ENCODE measurements around the gene SERTAD3. TPM values are rescaled to one million over a fixed set of nuclear protein-coding genes. Genes with fewer than 3 reads are reported as not detected.
A peak's percentile ranks its signal among the peaks of the same experiment; 100 is the strongest.
"Not testable (repeated sequence)": the region's sequence is repeated elsewhere in the genome, so short reads cannot be mapped to it uniquely, and the experiment has no call there.

Gene SERTAD3
- total RNA-seq, 1 donor from 2014 or later, result 22.7 TPM

GRCh38 chr19:40433391-40434216 is 10.5 kb downstream of the SERTAD3 start:
- peak; percentile 92 for DNase-seq
- intact Hi-C loops (cut with DNase I), result no loop called here
- peak; percentile 99 for ATAC-seq (ENCODE audit: poor library complexity)

- ATAC-seq (ENCODE audit: poor library complexity); DNase-seq; intact Hi-C loops (cut with DNase I): not testable (repeated sequence)
Measured at GRCh38 chr19:40432760-40433159, 11.4 kb downstream of the SERTAD3 start.

GRCh38 chr19:40431698-40432097 is 12.4 kb downstream of the SERTAD3 start:
- intact Hi-C loops (cut with DNase I), result no loop called here
- no peak for DNase-seq
- no peak for ATAC-seq (ENCODE audit: poor library complexity)

- ATAC-seq (ENCODE audit: poor library complexity); intact Hi-C loops (cut with DNase I); DNase-seq: not testable (repeated sequence)
Measured at GRCh38 chr19:40430242-40430641, 13.9 kb downstream of the SERTAD3 start.

- DNase-seq; ATAC-seq (ENCODE audit: poor library complexity); intact Hi-C loops (cut with DNase I): not testable (repeated sequence)
Measured at GRCh38 chr19:40428197-40428596, 15.9 kb downstream of the SERTAD3 start.

GRCh38 chr19:40425450-40426287 is 18.5 kb downstream of the SERTAD3 start, which contains the start of gene SERTAD1:
Gene SERTAD1 (minus strand): TSS chr19:40425992. CDS start chr19:40423546, 2,446 bp downstream.
- ATAC-seq (ENCODE audit: poor library complexity) (peak; percentile 90), DNase-seq (peak; percentile 100)
- intact Hi-C loops (cut with DNase I), result no loop called here

GRCh38 chr19:40424637-40425449 is 19.3 kb downstream of the SERTAD3 start:
- intact Hi-C loops (cut with DNase I), result no loop called here
- peak; percentile 37 for ATAC-seq (ENCODE audit: poor library complexity)
- DNase-seq, result no peak

GRCh38 chr19:40423938-40424337 is 20.2 kb downstream of the SERTAD3 start:
- no peak for ATAC-seq (ENCODE audit: poor library complexity)
- intact Hi-C loops (cut with DNase I), result no loop called here

GRCh38 chr19:40422748-40423566 is 21.2 kb downstream of the SERTAD3 start:
- intact Hi-C loops (cut with DNase I), result no loop called here

More at GRCh38 chr19:40423938-40424337, 20.2 kb downstream of the SERTAD3 start:
- DNase-seq, result no peak

GRCh38 chr19:40421993-40422747 is 22.0 kb downstream of the SERTAD3 start:
- intact Hi-C loops (cut with DNase I), result no loop called here
- no peak for DNase-seq
- no peak for ATAC-seq (ENCODE audit: poor library complexity)

More at GRCh38 chr19:40422748-40423566, 21.2 kb downstream of the SERTAD3 start:
- ATAC-seq (ENCODE audit: poor library complexity), result no peak
- DNase-seq, result no peak

GRCh38 chr19:40420766-40421765 is 23.1 kb downstream of the SERTAD3 start:
- peak; percentile 86 for ATAC-seq (ENCODE audit: poor library complexity)
- peak; percentile 97 for DNase-seq
- intact Hi-C loops (cut with DNase I), result no loop called here

- ATAC-seq (ENCODE audit: poor library complexity) (no peak), DNase-seq (no peak)
- intact Hi-C loops (cut with DNase I), result no loop called here
Measured at GRCh38 chr19:40420451-40420765, 23.7 kb downstream of the SERTAD3 start.

GRCh38 chr19:40419780-40420179 is 24.4 kb downstream of the SERTAD3 start:
- intact Hi-C loops (cut with DNase I), result no loop called here
- DNase-seq (no peak), ATAC-seq (ENCODE audit: poor library complexity) (no peak)

GRCh38 chr19:40419066-40419612 is 25.0 kb downstream of the SERTAD3 start:
- ATAC-seq (ENCODE audit: poor library complexity) (no peak), DNase-seq (no peak)
- intact Hi-C loops (cut with DNase I), result no loop called here

GRCh38 chr19:40418040-40418439 is 26.1 kb downstream of the SERTAD3 start:
- intact Hi-C loops (cut with DNase I), result no loop called here
- ATAC-seq (ENCODE audit: poor library complexity), result no peak

GRCh38 chr19:40417643-40417981 is 26.5 kb downstream of the SERTAD3 start:
- DNase-seq, result no peak
- intact Hi-C loops (cut with DNase I), result no loop called here
- ATAC-seq (ENCODE audit: poor library complexity), result no peak

More at GRCh38 chr19:40418040-40418439, 26.1 kb downstream of the SERTAD3 start:
- no peak for DNase-seq

All from Right ventricle myocardium superior (tissue), 1 donor.